Uterus (tissue), 4 donors: ENCODE results near the gene ELMO1. TPM values are rescaled to one million over a fixed set of nuclear protein-coding genes. Genes with fewer than 3 reads are reported as not detected.

Experiments
- DNase-seq, 2 donors: peaks; one replicate each; pipeline ENCODE4 v3.0.0-alpha.2; 2019 to 2020
- H3K27ac ChIP-seq, 2 donors: fragments of 200-600 bp; sonication (generic); 1 replicate in 1 of 2; 2 replicates in 1 of 2; pipeline ENCODE4 v1.5.1; 2016 to 2018
- H3K27me3 ChIP-seq, 2 donors: fragments of 200-600 bp; sonication (generic); one replicate each; pipeline ENCODE4 v1.5.1; 2018 to 2019; ENCODE audit warnings: control low read depth in 1 of 2
- H3K36me3 ChIP-seq, 2 donors: fragments of 200-600 bp; sonication (generic); one replicate each; pipeline ENCODE4 v1.5.1; 2019; ENCODE audit warnings: control low read depth in 1 of 2
- H3K4me1 ChIP-seq, 2 donors: fragments of 200-600 bp; sonication (generic); one replicate each; pipeline ENCODE4 v1.5.1; 2018 to 2019; ENCODE audit warnings: control low read depth in 1 of 2
- H3K4me3 ChIP-seq, 2 donors: fragments of 200-600 bp; sonication (generic); 1 replicate in 1 of 2; 2 replicates in 1 of 2; pipeline ENCODE4 v1.5.1; 2018 to 2019; ENCODE audit warnings: mild to moderate bottlenecking in 1 of 2
- H3K9me3 ChIP-seq, 2 donors: fragments of 200-600 bp; sonication (generic); one replicate each; pipeline ENCODE4 v1.5.1; 2019; ENCODE audit warnings: control low read depth in 1 of 2
- CTCF ChIP-seq, 4 experiments: fragments of 200-600 bp in 2 of 4; fragments of 450-650 bp in 2 of 4; sonication (generic) in 2 of 4; IDR thresholded peaks; one replicate each; pipeline ENCODE4 v1.5.1; 2016 to 2019; ENCODE audit warnings: antibody characterized with exemption in 4 of 4, mild to moderate bottlenecking in 2 of 4, moderate library complexity in 1 of 4
- POLR2A ChIP-seq, 2 donors: fragments of 450-650 bp; IDR thresholded peaks; one replicate each; pipeline ENCODE4 v1.6.1; 2016; ENCODE audit warnings: antibody characterized with exemption in 2 of 2, mild to moderate bottlenecking in 1 of 2, moderate library complexity in 1 of 2
- intact Hi-C: fragments of 100-400 bp; cut with DNase I; formaldehyde crosslinking; loops from one replicate; pipeline ENCODE4 v1.15.1; 2023; ENCODE audit warnings: low total_unique reads
- total RNA-seq, 4 donors: library from RNA; depleted of rRNA in 3 of 4; stranded (reverse); fragments of >200 nt in 3 of 4; gene quantifications; one replicate each; pipeline versions ENCODE4 v1.1.0 to v1.2.4, GENCODE V29; 2014 to 2023
- donor health status: DM: yes; HTN: yes; CAD: no.

Gene ELMO1
- total RNA-seq, 4 donors from 2014 or later: 37.9 to 64.7 (median 55.5) TPM

DNA sequence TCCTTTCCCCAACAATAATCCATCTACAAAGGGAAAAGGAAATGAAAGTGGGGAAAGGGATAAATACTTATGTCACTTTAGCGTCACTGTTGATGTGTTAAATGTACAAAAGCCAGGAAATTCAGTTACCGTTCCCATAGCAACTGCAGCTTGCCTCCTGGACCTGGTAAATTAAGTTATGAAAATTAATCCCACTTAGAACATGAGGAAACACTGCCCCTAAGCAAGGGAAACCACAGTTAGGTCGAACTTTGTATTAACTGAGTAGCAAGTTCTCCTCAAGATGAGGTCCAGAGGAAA lies 386.2 kb downstream of the ELMO1 start:
- no peaks in the 10 kb centered on the region for H3K9me3 ChIP-seq
- no peak for DNase-seq
- no peaks in the 10 kb centered on the region for H3K4me1 ChIP-seq
- H3K4me3 ChIP-seq: no peak overlapping the region
- no peak overlapping the region for H3K27ac ChIP-seq
- no peak for TF ChIP-seq POLR2A (IDR thresholded peaks at IDR 0.05)
- no peak for TF ChIP-seq CTCF (IDR thresholded peaks at IDR 0.05)
- no peaks in the 10 kb centered on the region for H3K36me3 ChIP-seq
- no peaks in the 10 kb centered on the region for H3K27me3 ChIP-seq
- intact Hi-C loops: no loop called here

- Histone ChIP-seq H3K27ac (no peak overlapping the region), H3K27me3 (no peaks in the 10 kb centered on the region), H3K9me3 (no peaks in the 10 kb centered on the region), H3K4me3 (no peak overlapping the region), H3K36me3 (no peaks in the 10 kb centered on the region), H3K4me1 (no peaks in the 10 kb centered on the region)
- intact Hi-C loops: no loop called here
- TF ChIP-seq CTCF (IDR thresholded peaks at IDR 0.05) (no peak), POLR2A (IDR thresholded peaks at IDR 0.05) (no peak)
- no peak for DNase-seq
Observed at GRCh38 chr7:37061849-37062559, 386.7 kb downstream of the ELMO1 start.

DNA sequence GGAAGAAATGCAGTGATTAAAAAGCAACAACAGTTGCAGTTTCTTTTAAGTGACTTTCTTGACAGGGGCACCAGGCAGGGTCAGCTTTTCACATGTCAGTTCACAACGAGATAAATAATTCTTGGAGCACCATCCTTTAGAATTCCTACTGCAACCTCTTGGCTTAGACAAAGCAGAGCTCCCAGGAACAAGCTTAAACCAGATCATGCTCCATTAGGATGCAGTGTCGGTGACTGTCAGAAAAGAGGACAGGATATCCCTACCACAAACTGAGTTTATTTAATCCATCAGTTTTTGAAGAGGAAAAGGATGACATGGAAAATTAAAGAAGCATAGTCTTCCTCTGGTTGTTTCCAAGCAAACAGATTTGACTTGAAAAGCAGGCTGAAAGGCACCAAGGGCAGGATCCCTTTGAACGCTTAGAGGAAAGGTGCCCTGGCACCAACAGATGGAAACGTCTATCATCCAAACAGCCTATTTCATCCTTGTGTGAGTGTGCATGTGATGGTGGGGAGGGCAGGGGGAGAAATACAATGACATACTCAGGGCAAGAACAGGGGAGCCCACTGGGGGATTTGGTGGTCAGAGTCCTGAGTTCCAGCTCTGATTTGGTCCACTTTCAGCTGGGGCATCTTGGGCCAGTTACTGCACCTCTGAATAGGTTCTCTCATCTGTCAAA lies 392.3 kb downstream of the ELMO1 start:
- H3K27ac ChIP-seq: no peak overlapping the region
- H3K27me3 ChIP-seq: no peaks in the 10 kb centered on the region
- no peaks in the 10 kb centered on the region for H3K4me1 ChIP-seq
- H3K36me3 ChIP-seq: no peaks in the 10 kb centered on the region
- no peaks in the 10 kb centered on the region for H3K9me3 ChIP-seq
- TF ChIP-seq POLR2A (IDR thresholded peaks at IDR 0.05): no peak
- TF ChIP-seq CTCF (IDR thresholded peaks at IDR 0.05): no peak
- DNase-seq: no peak
- intact Hi-C loops: no loop called here
- H3K4me3 ChIP-seq: no peak overlapping the region

DNA sequence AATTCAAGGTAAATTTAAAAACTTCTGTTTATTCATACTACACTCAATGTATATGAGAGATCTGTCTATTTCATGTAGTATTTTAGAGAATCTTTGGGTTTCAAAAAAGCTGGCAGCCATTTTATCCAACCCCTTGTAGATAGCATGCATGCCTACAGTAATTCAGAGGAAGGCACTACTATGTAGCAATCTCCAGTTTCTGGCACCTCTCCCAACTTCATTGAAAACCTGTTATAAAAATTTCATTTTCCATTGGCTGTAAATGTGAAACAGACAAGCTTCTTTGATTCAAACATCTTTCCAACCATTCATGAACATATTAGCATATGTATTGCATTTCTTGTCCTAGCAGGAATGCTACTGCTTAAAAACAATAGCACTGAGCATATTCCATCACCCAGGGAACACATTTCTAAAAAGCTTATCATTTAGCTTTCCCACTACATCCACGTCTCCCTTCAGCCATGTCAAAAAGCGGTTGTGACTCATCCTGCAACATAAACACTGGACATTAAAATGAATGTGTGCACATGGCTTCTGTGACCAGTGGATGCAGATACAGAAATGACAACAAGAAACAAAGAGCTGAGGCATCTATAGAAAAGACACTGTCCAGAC lies 393.9 kb downstream of the ELMO1 start:
- no peaks in the 10 kb centered on the region for H3K9me3 ChIP-seq
- intact Hi-C loops: no loop called here
- H3K4me3 ChIP-seq: no peak overlapping the region
- TF ChIP-seq CTCF (IDR thresholded peaks at IDR 0.05) (no peak), POLR2A (IDR thresholded peaks at IDR 0.05) (no peak)
- no peaks in the 10 kb centered on the region for H3K27me3 ChIP-seq
- no peaks in the 10 kb centered on the region for H3K4me1 ChIP-seq
- H3K27ac ChIP-seq: no peak overlapping the region
- H3K36me3 ChIP-seq: no peaks in the 10 kb centered on the region
- no peak for DNase-seq

DNA sequence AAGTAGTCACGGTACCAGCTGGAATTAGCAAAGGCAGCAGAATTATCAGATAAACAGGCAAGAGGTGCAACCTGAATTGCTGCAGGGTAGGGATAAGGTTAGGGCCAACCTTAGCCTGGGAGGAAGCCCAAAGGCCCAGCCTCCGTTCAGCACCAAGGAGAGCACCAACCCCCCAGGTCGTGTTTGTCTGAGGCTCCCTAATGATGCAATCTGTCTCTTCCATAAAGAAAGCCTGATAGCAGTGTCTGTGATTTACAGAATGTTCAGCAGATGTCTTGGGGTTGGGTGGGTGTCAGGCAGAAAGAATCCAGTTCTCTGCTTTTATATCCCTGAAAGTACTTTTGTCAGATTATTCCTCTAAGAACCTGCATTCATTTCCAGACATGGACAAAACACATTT lies 396.0 kb downstream of the ELMO1 start:
- DNase-seq: no peak
- intact Hi-C loops: no loop called here
- no peak for TF ChIP-seq POLR2A (IDR thresholded peaks at IDR 0.05)
- no peak for TF ChIP-seq CTCF (IDR thresholded peaks at IDR 0.05)

More for the DNA sequence above, 396.0 kb downstream of the ELMO1 start:
- no peak overlapping the region for H3K4me3 ChIP-seq
- no peaks in the 10 kb centered on the region for H3K27me3 ChIP-seq
- H3K27ac ChIP-seq: no peak overlapping the region
- H3K36me3 ChIP-seq: no peaks in the 10 kb centered on the region
- H3K9me3 ChIP-seq: no peaks in the 10 kb centered on the region
- H3K4me1 ChIP-seq: no peaks in the 10 kb centered on the region
